DMS53 treated with DMSO at 0.1 percent for 48 hours (cell line): ENCODE results near the gene EP400.
"Not testable (repeated sequence)": the region's sequence is repeated elsewhere in the genome, so short reads cannot be mapped to it uniquely, and the experiment has no call there.

Source experiments
- DNase-seq: peaks from one replicate; lab custom pipeline; 2025; ENCODE audit not compliant: unreplicated experiment; lab: John Stamatoyannopoulos, UW

EP400 gene

DNA sequence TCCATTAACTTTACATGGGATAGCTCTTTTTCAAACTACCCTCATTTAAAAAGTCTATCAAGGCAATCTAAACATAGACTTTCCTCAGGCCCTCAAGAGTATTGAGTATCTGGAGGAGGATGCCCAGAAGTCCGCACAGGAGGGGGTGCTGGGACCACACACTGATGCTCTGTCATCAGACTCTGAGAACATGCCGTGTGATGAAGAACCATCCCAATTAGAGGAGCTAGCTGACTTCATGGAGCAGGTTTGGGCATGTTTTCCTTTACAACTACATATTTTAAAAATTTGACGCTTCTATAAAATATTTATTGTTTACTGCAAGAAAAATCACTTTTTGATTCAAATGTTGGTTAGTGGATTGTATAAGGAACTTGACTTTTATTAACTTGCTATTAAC, 93.5 kb downstream of the EP400 start:
- no peak for DNase-seq

DNA sequence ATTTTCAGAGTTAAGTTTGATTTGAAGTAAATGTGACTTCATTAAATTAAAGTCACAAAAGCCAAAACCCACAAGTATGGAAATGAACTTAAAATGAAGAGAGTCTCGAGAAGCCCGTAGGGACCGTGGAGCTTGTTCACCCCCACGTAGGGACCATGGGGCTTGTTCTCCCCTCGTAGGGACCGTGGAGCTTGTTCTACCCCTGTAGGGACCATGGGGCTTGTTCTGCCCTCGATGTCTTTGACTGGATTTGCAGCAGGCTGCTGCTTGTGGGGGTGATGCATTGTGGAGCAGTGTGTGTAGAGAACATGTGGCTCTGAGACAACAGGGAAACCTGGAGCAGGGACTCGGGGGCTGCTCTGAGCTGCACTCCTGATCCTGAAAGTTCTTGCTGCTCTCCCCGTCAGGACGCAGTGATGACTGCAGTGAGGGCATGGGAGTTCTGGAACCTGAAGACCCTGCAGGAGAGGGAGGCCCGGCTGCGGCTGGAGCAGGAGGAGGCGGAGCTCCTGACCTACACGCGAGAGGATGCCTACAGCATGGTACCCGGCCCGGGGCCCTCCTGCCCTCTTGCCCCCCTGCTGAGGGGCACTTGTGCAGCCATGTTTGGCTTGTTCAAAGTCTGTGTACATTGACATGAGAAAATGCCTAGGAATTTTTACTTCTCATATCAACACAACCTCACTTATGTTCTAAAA, 94.2 kb downstream of the EP400 start:
- DNase-seq: no peak

- no peak for DNase-seq
Observed at GRCh38 chr12:132044661-132045412, 95.1 kb downstream of the EP400 start.

GRCh38 chr12:132045751-132046150, 96.0 kb downstream of the EP400 start:
- no peak for DNase-seq

DNA sequence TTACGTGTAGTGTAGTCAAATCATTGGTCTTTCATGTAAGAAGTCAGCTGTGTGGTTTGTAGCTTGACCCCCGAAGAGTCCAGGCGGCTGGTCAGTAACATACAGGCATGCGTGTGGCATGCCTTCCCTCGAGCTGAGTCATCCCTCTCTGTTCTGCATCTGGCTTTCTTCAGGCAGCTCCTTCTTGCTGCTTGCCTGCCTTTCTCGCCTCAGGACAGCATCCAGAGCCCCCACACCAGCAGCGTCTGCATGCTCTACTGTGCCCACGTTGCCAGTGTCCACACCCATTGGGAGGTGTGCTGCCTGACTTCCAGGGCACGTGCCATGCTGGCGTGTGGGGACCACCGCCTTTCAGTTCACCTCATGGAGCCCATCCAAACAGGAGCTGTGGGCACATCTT, 96.8 kb downstream of the EP400 start:
- DNase-seq: no peak

- DNase-seq: not testable (repeated sequence)
Observed at GRCh38 chr12:132047630-132048029, 97.9 kb downstream of the EP400 start.

DNA sequence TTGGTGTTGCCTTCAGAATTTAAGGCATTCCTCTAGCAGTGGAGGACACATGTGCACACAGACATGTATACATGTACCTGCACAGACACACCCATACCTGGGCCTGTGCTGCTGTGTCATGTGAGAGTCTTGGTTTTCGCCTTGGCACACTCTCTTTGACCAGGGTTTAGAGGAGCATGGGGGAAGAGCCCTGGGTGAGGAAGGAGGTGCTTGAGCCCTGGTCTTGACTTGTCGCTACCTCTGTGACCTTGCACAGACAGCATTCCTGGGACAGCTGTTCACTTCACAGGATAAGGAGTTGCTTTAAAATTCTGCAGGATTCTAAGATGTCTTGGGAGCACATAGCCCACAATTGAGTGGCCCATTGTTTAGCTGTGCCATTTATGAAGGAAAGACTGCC, 99.7 kb downstream of the EP400 start:
- DNase-seq: no peak

GRCh38 chr12:132049876-132050275, 100.1 kb downstream of the EP400 start:
- DNase-seq: no peak

- DNase-seq: not testable (repeated sequence)
Observed at GRCh38 chr12:132051718-132052117, 102.0 kb downstream of the EP400 start.

- DNase-seq: no peak
Observed at GRCh38 chr12:132052196-132052932, 102.6 kb downstream of the EP400 start.

- no peak for DNase-seq
Observed at GRCh38 chr12:132053338-132054330, 103.9 kb downstream of the EP400 start.

GRCh38 chr12:132054983-132055382, 105.2 kb downstream of the EP400 start:
- no peak for DNase-seq

DNA sequence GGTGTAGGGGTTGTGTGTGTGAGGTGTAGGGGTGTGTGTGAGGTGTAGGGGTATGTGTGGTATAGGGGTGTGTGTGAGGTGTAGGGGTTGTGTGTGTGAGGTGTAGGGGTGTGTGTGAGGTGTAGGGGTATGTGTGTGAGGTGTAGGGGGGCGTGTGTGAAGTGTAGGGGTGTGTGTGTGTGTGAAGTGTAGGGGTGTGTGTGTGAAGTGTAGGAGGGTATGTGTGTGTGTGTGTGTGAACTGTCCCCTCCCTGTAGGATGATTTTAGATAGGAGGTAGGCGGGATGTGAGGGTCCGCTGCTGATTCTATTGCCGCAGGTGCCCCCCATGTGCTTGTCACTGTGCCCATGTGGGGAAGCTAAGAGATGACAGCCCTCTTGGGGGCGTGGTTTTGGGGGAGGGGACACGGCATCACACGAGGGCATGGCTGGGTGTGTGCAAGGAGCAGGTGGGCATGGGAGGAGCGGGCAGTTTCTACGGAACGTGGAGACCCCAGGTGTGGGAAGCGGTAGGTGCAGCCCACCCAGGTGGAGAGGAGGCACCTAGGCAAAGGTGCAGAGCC, 105.9 kb downstream of the EP400 start:
- no peak for DNase-seq

- DNase-seq: no peak
Observed at GRCh38 chr12:132056320-132056719, 106.6 kb downstream of the EP400 start.

GRCh38 chr12:132056951-132057350, 107.2 kb downstream of the EP400 start:
- DNase-seq: no peak

DNA sequence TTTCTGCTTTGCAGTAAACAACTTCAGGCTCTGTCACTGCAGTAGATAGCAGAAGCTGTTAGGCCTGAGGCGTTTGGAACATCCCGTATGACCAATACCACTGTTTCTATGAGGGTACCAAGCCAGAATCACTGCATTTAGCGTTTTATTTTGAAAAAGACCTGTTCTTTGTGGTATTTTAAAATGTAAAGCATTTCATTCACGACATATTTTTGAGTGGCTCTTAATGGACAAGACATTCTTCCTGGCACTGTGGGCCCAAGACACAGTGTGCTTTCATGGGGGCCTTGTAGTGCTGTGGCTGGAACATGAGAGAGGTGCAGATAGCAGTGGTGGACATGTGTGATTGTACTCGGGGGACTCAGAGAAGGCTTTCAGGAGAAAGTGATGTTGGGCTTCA, 107.9 kb downstream of the EP400 start:
- DNase-seq: no peak

DNA sequence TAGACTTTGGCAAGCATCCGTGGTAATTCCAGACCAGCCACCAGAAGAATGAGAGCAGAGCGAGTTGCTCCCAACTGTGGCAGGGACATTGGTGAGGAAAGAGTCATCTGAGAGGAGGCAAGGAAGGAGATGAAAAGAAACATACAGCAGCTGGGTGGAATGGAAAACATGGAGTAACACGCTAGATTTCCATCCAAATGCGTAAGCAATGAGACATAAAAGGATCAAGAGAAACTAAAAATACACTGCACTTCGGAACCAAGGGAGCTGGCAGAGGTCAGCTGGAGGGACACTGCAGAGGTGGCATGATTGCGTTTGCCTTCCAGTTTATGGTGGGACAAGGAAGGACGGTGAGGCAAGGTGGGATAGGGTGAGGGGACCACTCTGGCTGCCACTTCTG, 111.5 kb downstream of the EP400 start:
- no peak for DNase-seq

- DNase-seq: no peak
Observed at GRCh38 chr12:132061641-132062430, 112.1 kb downstream of the EP400 start.

DNA sequence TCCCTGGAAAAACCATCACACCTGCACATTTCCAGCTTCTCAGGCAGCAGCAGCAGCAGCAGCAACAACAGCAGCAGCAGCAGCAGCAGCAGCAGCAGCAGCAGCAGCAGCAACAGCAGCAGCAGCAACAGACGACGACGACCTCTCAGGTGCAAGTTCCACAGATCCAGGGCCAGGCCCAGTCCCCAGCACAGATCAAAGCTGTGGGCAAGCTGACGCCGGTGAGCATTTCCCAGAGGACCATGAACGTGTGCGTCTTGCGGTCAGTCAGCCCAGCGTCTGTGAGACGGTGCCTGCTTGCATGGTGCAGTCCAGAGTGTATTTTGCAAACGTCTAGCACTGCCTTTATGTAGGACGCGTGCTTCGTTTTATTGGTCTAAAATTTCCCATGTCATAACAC, 112.7 kb downstream of the EP400 start:
- DNase-seq: no peak

DNA sequence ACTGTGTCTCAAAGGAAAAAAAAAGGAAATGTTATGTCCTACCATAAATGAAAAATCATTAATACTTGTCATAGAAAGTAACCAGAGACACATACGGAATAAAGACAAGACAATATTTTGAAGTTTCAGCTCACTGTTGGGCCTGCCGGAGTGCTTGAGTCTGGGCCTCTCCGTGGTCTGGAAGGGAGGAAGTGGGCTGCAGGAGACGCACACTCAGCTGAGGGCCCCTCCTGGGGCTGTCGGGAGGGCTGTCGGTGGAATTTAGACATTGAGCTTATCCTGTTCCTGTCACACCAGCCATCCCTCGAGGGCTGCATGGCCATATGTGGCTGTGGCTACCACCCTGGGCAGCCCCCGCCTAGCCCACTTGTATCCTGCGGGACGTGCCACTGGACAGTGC, 113.7 kb downstream of the EP400 start:
- no peak for DNase-seq
